Inferior parietal cortex (tissue), 1 donor: Measurements from ENCODE around the gene MCUB.
"Not testable (repeated sequence)": the region's sequence is repeated elsewhere in the genome, so short reads cannot be mapped to it uniquely, and the experiment has no call there.

Experiments used
- DNase-seq: peaks from one replicate; pipeline ENCODE4 v3.0.0-alpha.2; 2016; ENCODE audit errors: extremely low spot score

Gene MCUB

GRCh38 chr4:109578846-109579245, 18.8 kb downstream of the MCUB start:
- no peak for DNase-seq

DNA sequence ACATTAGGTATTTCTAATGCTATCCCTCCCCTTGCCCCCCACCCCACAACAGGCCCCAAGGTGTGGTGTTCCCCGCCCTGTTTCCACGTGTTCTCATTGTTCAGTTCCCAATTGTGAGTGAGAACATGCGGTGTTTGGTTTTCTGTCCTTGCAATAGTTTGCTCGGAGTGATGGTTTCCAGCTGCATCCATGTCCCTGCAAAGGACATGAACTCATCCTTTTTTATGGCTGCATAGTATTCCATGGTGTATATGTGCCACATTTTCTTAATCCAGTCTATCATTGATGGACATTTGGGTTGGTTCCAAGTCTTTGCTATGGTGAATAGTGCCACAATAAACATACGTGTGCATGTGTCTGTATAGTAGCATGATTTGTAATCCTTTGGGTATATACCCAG, 20.0 kb downstream of the MCUB start:
- not testable (repeated sequence) for DNase-seq

- DNase-seq, result no peak
These were observed 28.1 kb downstream of the MCUB start for GRCh38 chr4:109588176-109588575.

- DNase-seq, result no peak
These were observed 29.1 kb downstream of the MCUB start for GRCh38 chr4:109589119-109589518.

GRCh38 chr4:109589605-109590004, 29.6 kb downstream of the MCUB start:
- no peak for DNase-seq

- no peak for DNase-seq
These were observed 30.9 kb downstream of the MCUB start for GRCh38 chr4:109590905-109591304.

- DNase-seq, result no peak
These were observed 32.3 kb downstream of the MCUB start for GRCh38 chr4:109592367-109592766.

DNA sequence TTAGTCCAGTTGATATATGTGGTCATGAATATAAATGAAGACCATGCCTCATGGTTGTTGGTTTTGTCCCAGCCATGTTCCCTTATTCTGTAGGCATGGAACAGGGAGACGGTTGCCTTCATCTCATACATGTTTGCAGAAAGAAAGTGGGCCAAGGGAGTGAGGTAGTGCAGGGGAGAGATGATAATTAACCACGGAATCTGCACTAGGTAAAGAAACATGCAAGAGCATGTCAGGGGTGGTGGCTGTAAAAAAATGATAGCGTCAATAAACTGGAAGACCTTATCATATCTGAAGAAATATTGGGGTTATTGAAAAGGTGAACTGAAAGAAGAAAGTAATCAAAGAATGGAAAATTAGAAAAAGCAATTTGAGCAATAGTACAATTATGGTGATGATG, 35.1 kb downstream of the MCUB start:
- DNase-seq, result not testable (repeated sequence)

DNA sequence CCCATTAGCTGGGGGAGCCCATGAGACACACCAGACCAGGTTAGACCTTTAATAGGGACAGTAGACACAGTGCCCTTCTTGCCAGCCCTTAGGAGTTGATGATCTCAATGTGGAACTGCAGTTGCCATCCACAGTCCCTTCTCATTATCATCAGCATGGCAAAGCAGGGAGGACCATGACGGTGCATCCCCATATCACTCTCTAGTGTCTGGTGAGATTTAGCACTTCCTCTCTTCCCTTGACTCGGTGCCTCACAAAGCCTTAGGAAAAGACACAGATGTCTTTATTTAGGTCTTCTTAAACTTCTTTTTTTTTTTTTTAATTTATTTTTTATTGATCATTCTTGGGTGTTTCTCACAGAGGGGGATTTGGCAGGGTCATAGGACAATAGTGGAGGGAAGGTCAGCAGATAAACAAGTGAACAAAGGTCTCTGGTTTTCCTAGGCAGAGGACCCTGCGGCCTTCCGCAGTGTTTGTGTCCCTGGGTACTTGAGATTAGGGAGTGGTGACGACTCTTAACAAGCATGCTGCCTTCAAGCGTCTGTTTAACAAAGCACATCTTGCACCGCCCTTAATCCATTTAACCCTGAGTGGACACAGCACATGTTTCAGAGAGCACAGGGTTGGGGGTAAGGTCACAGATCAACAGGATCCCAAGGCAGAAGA, 36.5 kb downstream of the MCUB start:
- DNase-seq, result not testable (repeated sequence)

- DNase-seq, result no peak
These were observed 39.1 kb downstream of the MCUB start for GRCh38 chr4:109599046-109599652.

DNA sequence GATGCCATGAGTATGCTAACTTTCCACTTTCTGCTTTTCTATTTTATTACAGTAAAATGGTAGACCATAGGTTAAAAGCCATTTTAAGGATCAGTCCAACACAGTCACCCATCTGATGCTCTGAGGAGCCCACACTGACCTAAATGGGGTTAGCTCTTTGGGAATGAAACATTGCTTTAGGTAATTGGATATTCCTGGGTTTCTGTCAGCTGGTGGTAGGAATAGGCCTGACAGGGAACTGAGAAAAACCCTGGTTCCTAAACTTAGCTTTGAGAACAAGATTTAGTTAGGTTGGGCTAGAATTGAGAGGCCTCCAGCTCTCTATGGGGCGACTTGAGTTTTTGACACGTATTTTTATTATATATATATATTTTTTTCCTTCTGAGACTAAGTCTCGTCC, 40.4 kb downstream of the MCUB start:
- no peak for DNase-seq

DNA sequence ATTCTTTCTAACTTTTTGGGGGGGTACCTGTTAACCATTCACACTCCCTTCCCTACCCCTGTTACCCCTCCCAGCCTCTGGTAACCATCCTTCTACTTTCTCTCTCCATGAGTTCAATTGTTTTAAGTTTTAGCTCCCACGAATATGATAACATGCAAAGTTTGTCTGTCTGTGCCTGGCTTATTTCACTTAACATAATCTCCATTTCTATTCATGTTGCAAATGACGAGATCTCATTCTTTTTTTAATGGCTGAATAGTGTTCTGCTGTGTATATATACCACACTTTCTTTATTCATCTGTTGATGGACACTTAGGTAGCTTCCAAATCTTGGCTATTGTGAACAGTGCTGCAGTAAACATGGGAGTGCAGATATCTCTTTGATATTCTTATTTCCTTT, 41.3 kb downstream of the MCUB start:
- DNase-seq, result no peak

- DNase-seq, result no peak
These were observed 47.9 kb downstream of the MCUB start for GRCh38 chr4:109607976-109608375.

DNA sequence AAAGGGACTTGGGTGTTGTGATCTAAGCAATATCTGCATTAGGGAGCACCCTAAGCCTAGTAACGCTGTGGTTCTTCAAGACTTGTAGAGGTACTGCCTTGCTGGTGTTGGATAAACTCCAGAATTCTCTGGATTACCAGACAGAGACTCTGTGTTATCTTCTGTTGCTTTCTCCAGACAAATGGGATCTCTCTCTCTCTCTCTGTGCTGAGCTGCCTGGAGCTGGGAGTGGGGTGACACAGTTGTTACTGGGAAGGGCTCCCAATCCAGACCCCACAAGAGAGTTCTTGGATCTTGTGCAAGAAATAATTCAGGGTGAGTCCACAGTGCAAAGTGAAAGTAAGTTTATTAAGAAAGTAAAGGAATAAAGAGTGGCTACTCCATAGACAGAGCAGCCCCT, 48.8 kb downstream of the MCUB start:
- DNase-seq, result no peak

GRCh38 chr4:109609431-109609830, 49.4 kb downstream of the MCUB start:
- DNase-seq, result no peak

GRCh38 chr4:109610489-109610888, 50.4 kb downstream of the MCUB start:
- DNase-seq, result no peak

- no peak for DNase-seq
These were observed 51.1 kb downstream of the MCUB start for GRCh38 chr4:109611045-109611646.

DNA sequence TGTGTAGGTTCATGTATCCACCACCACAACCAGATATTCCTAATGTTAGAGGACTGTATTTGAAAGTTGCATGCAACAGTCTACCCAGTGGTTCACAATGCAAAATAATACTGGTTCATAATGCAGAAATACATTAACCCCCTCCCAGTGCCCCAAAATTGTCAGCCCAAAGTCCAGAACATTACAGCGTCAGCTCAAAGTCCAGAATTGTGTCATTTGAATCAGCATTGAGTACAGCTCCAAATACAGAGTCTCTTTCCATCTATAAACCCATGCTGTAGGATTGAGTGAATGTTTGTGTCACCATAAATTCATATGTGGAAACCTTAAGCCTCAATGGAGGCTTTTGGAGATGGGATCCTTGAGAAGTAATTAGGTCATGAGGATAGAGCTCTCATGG, 54.0 kb downstream of the MCUB start:
- no peak for DNase-seq

GRCh38 chr4:109614466-109614865, 54.4 kb downstream of the MCUB start:
- DNase-seq, result no peak

- no peak for DNase-seq
These were observed 55.7 kb downstream of the MCUB start for GRCh38 chr4:109615742-109616141.

GRCh38 chr4:109616243-109616642, 56.2 kb downstream of the MCUB start:
- no peak for DNase-seq

GRCh38 chr4:109622626-109623025, 62.6 kb downstream of the MCUB start:
- no peak for DNase-seq

DNA sequence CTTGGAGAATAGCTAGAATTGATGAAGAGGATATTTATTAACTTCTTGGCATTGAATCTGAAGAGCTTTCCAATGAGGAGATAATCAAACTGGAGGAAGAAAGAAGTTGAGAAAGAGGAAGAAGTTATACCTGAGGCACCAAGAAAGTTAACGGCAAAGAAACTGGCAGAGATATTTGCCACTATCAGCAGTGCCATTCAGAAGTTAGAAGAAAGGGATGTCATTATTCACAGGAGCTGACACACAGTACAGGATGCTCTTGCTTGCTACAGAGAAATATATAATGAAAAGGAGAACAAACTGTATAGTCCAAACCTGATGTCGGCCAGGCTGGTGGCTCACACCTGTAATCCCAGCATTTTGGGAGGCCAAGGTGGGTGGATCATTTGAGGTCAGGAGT, 64.5 kb downstream of the MCUB start:
- DNase-seq, result no peak
